OCI-LY1 (cell line): ENCODE data around the gene LIMCH1.

ENCODE experiments used
- H2AFZ ChIP-seq: fragments of 200-600 bp; sonication (generic), shearing (Covaris generic); 2 replicates; pipeline ENCODE4 v1.6.0; 2014; ENCODE audit warnings: antibody characterized with exemption, mild to moderate bottlenecking, low read length
- H3F3A ChIP-seq: fragments of 200-600 bp; sonication (generic), shearing (Covaris generic); 2 replicates; pipeline ENCODE4 v1.6.0; 2014; ENCODE audit warnings: mild to moderate bottlenecking, antibody characterized with exemption, low read length, moderate library complexity; ENCODE audit not compliant: insufficient read depth
- H3K27ac ChIP-seq: fragments of 200-600 bp; sonication (generic); 2 replicates; pipeline ENCODE4 v1.5.1; 2014; ENCODE audit warnings: low read length, mixed run types, mild to moderate bottlenecking, low read depth; ENCODE audit not compliant: poor library complexity, severe bottlenecking
- H3K27me3 ChIP-seq: fragments of 200-600 bp; sonication (generic); 2 replicates; pipeline ENCODE4 v1.6.0; 2014; ENCODE audit warnings: antibody characterized with exemption, mild to moderate bottlenecking, low read length, moderate library complexity; ENCODE audit not compliant: insufficient read depth
- H3K36me3 ChIP-seq: fragments of 200-600 bp; sonication (generic); 2 replicates; pipeline ENCODE4 v1.6.1; 2014; ENCODE audit warnings: mild to moderate bottlenecking, antibody characterized with exemption, low read length, moderate library complexity, mixed read lengths; ENCODE audit not compliant: insufficient read depth
- H3K4me1 ChIP-seq: fragments of 200-600 bp; sonication (generic); 2 replicates; pipeline ENCODE4 v1.5.1; 2014; ENCODE audit warnings: mild to moderate bottlenecking, low read length, moderate library complexity; ENCODE audit not compliant: insufficient read depth, severe bottlenecking
- H3K4me2 ChIP-seq: fragments of 200-600 bp; sonication (generic), shearing (Covaris generic); 2 replicates; pipeline ENCODE4 v1.6.1; 2014; ENCODE audit warnings: low read length
- H3K4me3 ChIP-seq: fragments of 200-600 bp; sonication (generic); 2 replicates; pipeline ENCODE4 v1.5.1; 2014; ENCODE audit warnings: low read length, low read depth, mild to moderate bottlenecking, mixed read lengths; ENCODE audit not compliant: poor library complexity, severe bottlenecking
- H3K79me2 ChIP-seq: fragments of 200-600 bp; shearing (Covaris generic); 2 replicates; pipeline ENCODE4 v1.6.1; 2016; ENCODE audit warnings: mixed run types, low read length, mixed read lengths; ENCODE audit not compliant: insufficient read depth
- H3K9ac ChIP-seq: fragments of 200-600 bp; sonication (generic), shearing (Covaris generic); 2 replicates; pipeline ENCODE4 v1.6.1; 2014; ENCODE audit warnings: mild to moderate bottlenecking, low read length, mixed read lengths
- H3K9me2 ChIP-seq: fragments of 200-600 bp; sonication (generic), shearing (Covaris generic); 2 replicates; pipeline ENCODE4 v1.6.1; 2014; ENCODE audit warnings: low read depth, mild to moderate bottlenecking, low read length, mixed read lengths
- H3K9me3 ChIP-seq: fragments of 200-600 bp; shearing (Covaris generic); 2 replicates; pipeline ENCODE4 v1.6.1; 2014; ENCODE audit warnings: low read length, mixed read lengths
- H4K20me1 ChIP-seq: fragments of 200-600 bp; sonication (generic), shearing (Covaris generic); 2 replicates; pipeline ENCODE4 v1.6.0; 2016; ENCODE audit warnings: mild to moderate bottlenecking, low read length; ENCODE audit not compliant: insufficient read depth
- CTCF ChIP-seq: fragments of 200-600 bp; sonication (generic), shearing (Covaris generic); IDR thresholded peaks from 2 replicates; pipeline ENCODE4 v1.5.1; 2017; ENCODE audit warnings: mild to moderate bottlenecking, antibody characterized with exemption, low read length, moderate library complexity, mixed read lengths
- EZH2 ChIP-seq: fragments of 200-600 bp; sonication (generic), shearing (Covaris generic); IDR thresholded peaks from 2 replicates; pipeline ENCODE4 v1.8.0; 2017; ENCODE audit warnings: borderline replicate concordance, mixed run types, mild to moderate bottlenecking, antibody characterized with exemption, low read length, moderate library complexity, mixed read lengths

Gene LIMCH1

GRCh38 chr4:41628936-41629335, 91.0 kb downstream of the LIMCH1 start:
- no peaks in the 10 kb centered on the region for H3K9me2 ChIP-seq
- H3K4me3 ChIP-seq: no peak overlapping the region
- no peak overlapping the region for H3K4me2 ChIP-seq
- H3K79me2 ChIP-seq: no peaks in the 10 kb centered on the region
- TF ChIP-seq EZH2: no peak
- TF ChIP-seq CTCF: no peak
- no peaks in the 10 kb centered on the region for H3K4me1 ChIP-seq
- no peaks in the 10 kb centered on the region for H3F3A ChIP-seq
- no peak overlapping the region for H2AFZ ChIP-seq
- H3K9me3 ChIP-seq: no peaks in the 10 kb centered on the region
- no peak overlapping the region for H3K27ac ChIP-seq
- H3K36me3 ChIP-seq: no peaks in the 10 kb centered on the region
- no peak overlapping the region for H3K9ac ChIP-seq
- H4K20me1 ChIP-seq: no peaks in the 10 kb centered on the region
- no peaks in the 10 kb centered on the region for H3K27me3 ChIP-seq

GRCh38 chr4:41631523-41631922, 93.6 kb downstream of the LIMCH1 start:
- H3K9ac ChIP-seq: no peak overlapping the region
- H3K36me3 ChIP-seq: no peaks in the 10 kb centered on the region
- H2AFZ ChIP-seq: no peak overlapping the region
- H3K27ac ChIP-seq: no peak overlapping the region
- no peaks in the 10 kb centered on the region for H3K79me2 ChIP-seq
- H3K9me2 ChIP-seq: no peaks in the 10 kb centered on the region
- H4K20me1 ChIP-seq: no peaks in the 10 kb centered on the region
- TF ChIP-seq CTCF (no peak), EZH2 (no peak)
- no peak overlapping the region for H3K4me3 ChIP-seq
- no peaks in the 10 kb centered on the region for H3K9me3 ChIP-seq
- H3F3A ChIP-seq: no peaks in the 10 kb centered on the region
- no peaks in the 10 kb centered on the region for H3K4me1 ChIP-seq
- H3K4me2 ChIP-seq: no peak overlapping the region
- H3K27me3 ChIP-seq: no peaks in the 10 kb centered on the region

GRCh38 chr4:41632481-41633073, 94.6 kb downstream of the LIMCH1 start:
- no peaks in the 10 kb centered on the region for H4K20me1 ChIP-seq
- H3K27me3 ChIP-seq: no peaks in the 10 kb centered on the region
- no peaks in the 10 kb centered on the region for H3K4me1 ChIP-seq
- no peaks in the 10 kb centered on the region for H3K9me2 ChIP-seq
- no peak overlapping the region for H2AFZ ChIP-seq
- no peaks in the 10 kb centered on the region for H3K79me2 ChIP-seq
- no peaks in the 10 kb centered on the region for H3K9me3 ChIP-seq
- no peak overlapping the region for H3K9ac ChIP-seq
- no peaks in the 10 kb centered on the region for H3F3A ChIP-seq
- no peaks in the 10 kb centered on the region for H3K36me3 ChIP-seq
- TF ChIP-seq CTCF: no peak
- TF ChIP-seq EZH2: no peak
- no peak overlapping the region for H3K27ac ChIP-seq
- no peak overlapping the region for H3K4me3 ChIP-seq
- no peak overlapping the region for H3K4me2 ChIP-seq
